Measurements from ENCODE around the gene MYH6. TPM values are rescaled to one million over a fixed set of nuclear protein-coding genes. Genes with fewer than 3 reads are reported as not detected.

MYH6 gene
- total RNA-seq, 2 donors from 2014 or later: 0.26 to 1.6 TPM

DNA sequence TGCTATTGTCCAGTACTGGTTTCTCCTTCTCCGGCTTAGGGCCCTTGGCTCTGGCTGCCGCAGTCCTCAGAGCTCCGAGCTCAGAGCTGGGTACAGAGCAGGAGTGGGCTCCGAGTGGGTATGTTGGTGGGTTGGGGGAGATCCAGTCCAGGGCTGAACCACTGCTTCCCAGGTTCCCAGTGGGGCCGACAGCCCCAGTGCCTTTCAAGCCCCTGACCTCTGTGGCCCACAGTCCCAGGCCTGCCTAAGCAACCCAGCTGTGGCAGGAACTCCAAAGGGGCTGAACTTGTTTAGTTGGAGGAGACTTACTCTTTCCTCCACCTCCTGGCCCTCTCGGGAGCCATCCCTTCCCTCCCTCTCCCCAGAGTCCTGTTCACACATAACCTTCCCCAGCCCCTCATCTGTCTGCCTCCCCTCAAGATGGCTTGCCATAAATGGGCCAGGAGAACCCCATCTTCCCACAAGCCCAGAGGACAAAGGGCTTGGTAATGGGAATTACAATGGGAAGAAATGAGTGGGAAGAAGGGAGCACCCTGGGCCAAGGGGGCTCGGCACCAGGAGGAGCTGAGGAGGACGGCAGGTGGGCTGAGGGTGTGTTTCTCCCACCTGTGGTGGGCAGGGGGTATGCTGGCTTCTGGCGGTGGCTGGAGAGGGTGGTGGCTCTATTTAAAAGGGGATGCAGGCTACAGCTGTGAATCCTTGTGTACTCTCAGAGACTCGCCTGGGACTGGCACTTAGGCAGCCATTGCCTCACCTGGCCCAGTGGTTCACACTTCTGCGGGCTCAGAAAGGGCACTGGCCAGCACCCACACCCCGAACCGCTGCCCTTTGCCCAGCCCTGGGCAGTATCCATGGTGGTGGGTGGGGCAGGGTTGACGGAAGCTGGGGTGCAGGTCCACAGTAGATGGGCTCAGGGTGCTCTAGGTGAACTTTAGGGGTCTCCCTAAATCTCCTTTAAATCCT, 3.8 kb upstream of the MYH6 start:
- 82 to 87% methylated on average over 8 to 14 of the region's 14 CpGs for WGBS, 2 donors
- no peak for TF ChIP-seq POLR2A (IDR thresholded peaks at IDR 0.05)
- TF ChIP-seq, protein P1, sequence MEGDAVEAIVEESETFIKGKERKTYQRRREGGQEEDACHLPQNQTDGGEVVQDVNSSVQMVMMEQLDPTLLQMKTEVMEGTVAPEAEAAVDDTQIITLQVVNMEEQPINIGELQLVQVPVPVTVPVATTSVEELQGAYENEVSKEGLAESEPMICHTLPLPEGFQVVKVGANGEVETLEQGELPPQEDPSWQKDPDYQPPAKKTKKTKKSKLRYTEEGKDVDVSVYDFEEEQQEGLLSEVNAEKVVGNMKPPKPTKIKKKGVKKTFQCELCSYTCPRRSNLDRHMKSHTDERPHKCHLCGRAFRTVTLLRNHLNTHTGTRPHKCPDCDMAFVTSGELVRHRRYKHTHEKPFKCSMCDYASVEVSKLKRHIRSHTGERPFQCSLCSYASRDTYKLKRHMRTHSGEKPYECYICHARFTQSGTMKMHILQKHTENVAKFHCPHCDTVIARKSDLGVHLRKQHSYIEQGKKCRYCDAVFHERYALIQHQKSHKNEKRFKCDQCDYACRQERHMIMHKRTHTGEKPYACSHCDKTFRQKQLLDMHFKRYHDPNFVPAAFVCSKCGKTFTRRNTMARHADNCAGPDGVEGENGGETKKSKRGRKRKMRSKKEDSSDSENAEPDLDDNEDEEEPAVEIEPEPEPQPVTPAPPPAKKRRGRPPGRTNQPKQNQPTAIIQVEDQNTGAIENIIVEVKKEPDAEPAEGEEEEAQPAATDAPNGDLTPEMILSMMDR (IDR thresholded peaks at IDR 0.05): no peak
- no peaks in the 10 kb centered on the region for H3K9me3 ChIP-seq
- H3K36me3 ChIP-seq (replicated peaks in 1 of 2; ENCODE audit: insufficient read depth in 1 of 2, low read depth in 2 of 2): no peaks in the 10 kb centered on the region
- no peak for DNase-seq
- no peak overlapping the region for H3K4me3 ChIP-seq
- peaks cover 18% of the 10 kb centered on the region for H3K4me1 ChIP-seq
- H3K27ac ChIP-seq: no peak overlapping the region
- no peaks in the 10 kb centered on the region for H3K27me3 ChIP-seq
- intact Hi-C loops (cut with DNase I): no loop called here
- ATAC-seq: no peak

DNA sequence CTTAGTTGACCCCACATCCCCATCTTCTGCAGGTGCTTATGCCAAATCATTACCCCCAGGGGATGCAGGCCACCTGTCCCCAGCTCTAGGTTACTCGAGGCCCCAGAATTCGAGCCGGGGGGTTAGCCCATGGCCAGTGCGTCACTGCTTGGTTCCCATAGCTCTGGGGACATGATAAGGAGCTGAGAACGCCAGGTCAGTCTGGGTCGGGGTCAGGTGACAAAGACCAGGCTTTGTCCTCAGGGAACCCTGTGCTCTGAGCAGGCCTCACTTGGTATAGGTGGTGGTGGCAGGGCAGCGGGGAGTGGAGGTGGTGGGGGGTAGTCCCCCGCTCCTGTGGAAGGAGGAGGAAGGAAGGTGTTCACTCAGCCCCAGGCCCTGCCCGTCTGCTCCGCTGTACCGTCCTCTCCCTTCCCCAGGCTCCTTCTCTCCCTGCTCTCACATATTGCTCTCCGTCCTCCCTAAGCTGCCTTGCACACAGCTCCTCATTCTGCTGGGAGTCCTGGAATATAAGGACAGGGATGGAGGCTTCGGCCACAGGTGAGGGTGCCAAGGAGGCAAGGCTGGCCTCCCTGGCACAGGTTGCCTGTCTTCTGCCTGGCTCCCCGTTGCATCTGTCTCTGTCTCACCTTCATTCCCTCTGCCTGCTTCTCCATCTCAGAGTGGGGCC, 2.0 kb upstream of the MYH6 start:
- Histone ChIP-seq H3K36me3 (replicated peaks in 1 of 2; ENCODE audit: insufficient read depth in 1 of 2, low read depth in 2 of 2) (no peaks in the 10 kb centered on the region), H3K27me3 (no peaks in the 10 kb centered on the region), H3K9me3 (no peaks in the 10 kb centered on the region), H3K4me3 (no peak overlapping the region), H3K4me1 (peaks cover 3% of the 10 kb centered on the region), H3K27ac (no peak overlapping the region)
- no peak for DNase-seq
- no peak for ATAC-seq
- TF ChIP-seq, protein P1 (IDR thresholded peaks at IDR 0.05): no peak
- TF ChIP-seq POLR2A (IDR thresholded peaks at IDR 0.05): no peak
- WGBS, 2 donors: 68 to 78% methylated on average over 14 of the region's 14 CpGs
- intact Hi-C loops (cut with DNase I): no loop called here

DNA sequence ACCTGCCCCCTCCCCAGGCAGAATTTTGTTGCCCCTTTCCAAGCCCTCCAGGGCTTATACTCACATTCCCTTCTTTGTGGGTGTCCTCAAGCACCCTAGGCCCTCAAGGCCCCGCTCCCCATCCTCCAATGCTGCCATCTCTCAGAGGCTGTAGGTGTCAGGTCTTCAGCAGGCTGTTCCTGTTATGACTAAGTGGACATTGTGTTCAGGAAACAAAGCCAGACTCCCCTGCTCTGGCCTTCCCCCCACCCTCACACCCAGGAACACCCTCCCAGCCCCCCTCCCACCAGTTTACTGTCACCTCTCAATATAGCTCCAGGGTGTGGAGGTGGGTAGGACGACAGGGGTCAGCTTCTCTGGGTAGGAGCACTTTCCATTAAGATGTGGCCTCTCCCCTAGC, 1.4 kb upstream of the MYH6 start:
- Histone ChIP-seq H3K9me3 (no peaks in the 10 kb centered on the region), H3K4me3 (no peak overlapping the region), H3K36me3 (replicated peaks in 1 of 2; ENCODE audit: insufficient read depth in 1 of 2, low read depth in 2 of 2) (no peaks in the 10 kb centered on the region), H3K4me1 (no peaks in the 10 kb centered on the region), H3K27ac (no peak overlapping the region), H3K27me3 (no peaks in the 10 kb centered on the region)
- intact Hi-C loops (cut with DNase I): no loop called here
- ATAC-seq (no peak), DNase-seq (no peak)
- no peak for TF ChIP-seq POLR2A (IDR thresholded peaks at IDR 0.05)
- TF ChIP-seq, protein P1 (IDR thresholded peaks at IDR 0.05): no peak
- 81 to 83% methylated on average over 2 of the region's 2 CpGs for whole genome bisulfite sequencing, 2 donors

DNA sequence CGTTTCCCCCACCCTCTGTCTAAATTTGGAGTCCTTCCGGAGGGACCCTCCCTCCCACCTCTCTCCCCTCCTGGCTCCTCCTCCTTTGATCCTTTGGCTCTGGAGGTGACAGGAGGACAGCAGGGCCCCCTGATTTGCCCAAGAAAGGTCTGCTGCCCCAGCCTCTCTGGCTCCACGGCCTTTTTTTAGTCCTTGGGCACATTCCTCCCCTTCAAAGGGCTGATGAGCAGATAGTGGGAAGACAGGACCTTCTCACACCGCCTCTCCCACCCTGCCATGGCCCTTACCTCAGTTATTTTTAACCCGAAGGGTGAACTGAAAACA, 196 bp upstream of the MYH6 start:
- WGBS, 2 donors: 46 to 48% methylated on average over 5 of the region's 5 CpGs
- intact Hi-C loops (cut with DNase I): no loop called here
- H3K9me3 ChIP-seq: no peaks in the 10 kb centered on the region
- TF ChIP-seq, protein P1 (IDR thresholded peaks at IDR 0.05): no peak
- TF ChIP-seq POLR2A (IDR thresholded peaks at IDR 0.05): no peak
- H3K27ac ChIP-seq: no peak overlapping the region
- H3K36me3 ChIP-seq (replicated peaks in 1 of 2; ENCODE audit: insufficient read depth in 1 of 2, low read depth in 2 of 2): no peaks in the 10 kb centered on the region
- DNase-seq (no peak), ATAC-seq (no peak)
- no peak overlapping the region for H3K4me3 ChIP-seq
- H3K27me3 ChIP-seq: no peaks in the 10 kb centered on the region
- no peaks in the 10 kb centered on the region for H3K4me1 ChIP-seq

Data from body of pancreas (tissue), 4 donors.